HG03460 (cell line): ENCODE measurements around the gene ARL3.
"Not testable (repeated sequence)": the region's sequence is repeated elsewhere in the genome, so short reads cannot be mapped to it uniquely, and the experiment has no call there.

Experiments used
- ATAC-seq: cut with Tn5 transposase; IDR thresholded peaks from one replicate; pipeline ENCODE4 v1.9.1; 2021; ENCODE audit not compliant: unreplicated experiment

Gene ARL3

GRCh38 chr10:102738692-102739121, 24.5 kb upstream of the ARL3 start:
- no peak for ATAC-seq

DNA sequence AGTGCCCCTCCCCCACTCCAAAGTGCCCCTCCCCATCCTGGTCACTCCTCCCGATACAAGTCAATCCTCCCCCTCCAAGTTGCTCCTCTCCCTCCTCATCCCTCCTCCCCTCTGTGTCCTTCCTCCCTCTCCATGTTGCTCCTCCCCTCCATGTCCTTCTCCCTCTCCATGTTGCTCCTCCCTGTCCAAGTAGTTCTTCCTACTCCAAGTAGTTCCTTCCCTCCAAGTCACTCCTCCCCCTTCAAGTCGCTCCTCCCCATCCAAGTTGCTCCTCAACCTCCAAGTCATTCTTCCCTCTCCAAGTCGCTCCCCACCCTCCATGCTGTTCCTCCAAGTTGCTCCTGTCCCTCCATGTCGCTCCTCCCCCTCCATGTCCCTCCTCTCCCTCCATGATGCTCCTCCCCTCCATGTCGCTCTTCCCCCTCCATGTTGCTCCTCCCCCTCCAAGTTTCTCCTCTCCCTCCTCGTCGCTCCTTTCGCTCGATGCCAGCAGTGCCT, 20.9 kb upstream of the ARL3 start:
- ATAC-seq, result no peak

DNA sequence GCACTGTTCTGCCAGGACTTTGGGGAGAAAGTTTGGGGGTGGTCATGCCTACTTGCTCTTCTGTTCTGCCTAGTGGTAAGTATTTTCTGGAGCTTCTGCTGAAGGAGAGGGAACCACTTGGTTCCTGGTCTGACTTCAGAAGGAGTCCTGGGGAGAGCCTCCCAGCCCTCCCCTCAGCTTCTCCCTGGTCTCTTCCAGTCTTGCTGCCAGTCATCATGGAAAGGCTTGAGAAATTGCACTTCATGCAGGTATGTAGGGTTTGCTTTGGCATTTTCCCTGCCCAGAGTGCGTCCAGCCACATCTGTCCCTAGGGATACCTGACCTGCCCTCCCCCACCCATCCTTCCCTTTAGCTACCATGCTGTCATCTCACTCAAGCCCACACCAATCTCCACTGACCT, 18.5 kb upstream of the ARL3 start:
- no peak for ATAC-seq

DNA sequence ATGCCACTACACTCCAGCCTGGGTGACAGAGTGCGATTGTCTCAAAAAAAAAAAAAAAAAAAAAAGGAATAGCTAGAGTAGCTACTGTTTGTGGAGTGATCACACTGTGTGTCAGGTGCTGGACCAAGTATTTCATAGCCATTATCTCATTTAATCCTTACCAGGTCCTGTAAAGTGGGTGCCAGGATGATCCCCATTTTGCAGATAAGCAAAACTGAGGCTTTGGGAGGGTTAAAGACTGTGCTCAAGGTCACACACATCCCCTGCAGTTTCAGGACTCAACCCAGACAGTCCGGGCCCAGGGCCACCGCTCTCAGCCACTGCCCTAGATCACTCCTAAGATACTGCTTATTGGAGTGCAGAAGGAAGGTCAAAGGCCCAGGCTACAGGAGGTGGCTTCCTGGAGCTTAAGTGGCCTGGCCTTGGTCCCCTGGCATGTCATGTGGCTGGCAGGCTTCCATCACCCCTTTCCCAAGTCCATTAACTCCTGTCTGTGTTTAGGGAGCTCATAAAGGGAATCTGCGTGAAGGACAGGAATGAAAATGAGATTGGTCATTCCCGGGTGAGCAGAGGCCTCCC, 17.1 kb upstream of the ARL3 start:
- no peak for ATAC-seq

DNA sequence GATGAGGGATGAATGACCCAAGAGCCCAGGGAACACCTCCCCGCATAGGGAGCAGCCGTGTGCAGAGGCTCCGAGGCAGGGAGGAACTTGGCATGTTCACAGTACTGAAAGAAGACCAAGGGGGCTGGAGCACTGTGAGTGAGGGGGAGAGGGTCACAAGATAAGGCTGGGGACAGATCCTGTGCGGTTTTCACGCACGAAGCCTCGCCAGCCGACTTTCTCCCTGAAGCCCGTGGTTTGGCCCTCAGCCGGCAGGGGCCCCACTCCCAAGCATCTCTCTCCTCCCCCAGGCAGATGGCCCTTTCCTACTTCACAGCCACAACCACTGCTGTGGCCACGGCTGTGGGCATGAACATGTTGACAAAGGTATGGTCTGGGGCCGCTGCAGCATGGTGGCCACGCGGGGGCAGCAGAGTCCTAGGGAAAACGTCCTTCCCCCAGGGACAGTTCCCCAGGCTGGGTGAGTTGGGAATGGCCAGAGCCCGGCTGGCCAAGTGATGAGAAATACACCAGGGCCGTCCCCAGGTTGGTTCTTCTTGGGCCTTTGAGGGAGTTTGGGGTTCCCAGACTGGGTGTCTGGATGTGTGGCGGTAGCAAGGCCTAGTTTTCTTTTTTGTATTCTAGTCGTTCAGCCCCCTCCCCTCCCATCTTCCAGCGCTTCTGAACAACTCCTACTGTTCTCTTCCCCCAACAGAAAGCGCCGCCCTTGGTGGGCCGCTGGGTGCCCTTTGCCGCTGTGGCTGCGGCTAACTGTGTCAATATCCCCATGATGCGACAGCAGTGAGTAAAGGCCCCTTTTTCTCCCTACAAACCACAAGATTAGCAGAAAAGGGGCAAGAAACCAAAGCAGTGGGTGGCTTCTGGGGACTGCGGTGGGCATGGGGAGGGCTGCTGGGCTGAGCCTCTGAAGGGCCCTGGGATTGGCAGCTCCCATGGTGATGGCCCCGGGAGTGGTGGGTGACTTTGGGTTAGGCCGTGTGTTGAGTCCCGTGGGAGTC, 15.1 kb upstream of the ARL3 start:
- ATAC-seq, result no peak

DNA sequence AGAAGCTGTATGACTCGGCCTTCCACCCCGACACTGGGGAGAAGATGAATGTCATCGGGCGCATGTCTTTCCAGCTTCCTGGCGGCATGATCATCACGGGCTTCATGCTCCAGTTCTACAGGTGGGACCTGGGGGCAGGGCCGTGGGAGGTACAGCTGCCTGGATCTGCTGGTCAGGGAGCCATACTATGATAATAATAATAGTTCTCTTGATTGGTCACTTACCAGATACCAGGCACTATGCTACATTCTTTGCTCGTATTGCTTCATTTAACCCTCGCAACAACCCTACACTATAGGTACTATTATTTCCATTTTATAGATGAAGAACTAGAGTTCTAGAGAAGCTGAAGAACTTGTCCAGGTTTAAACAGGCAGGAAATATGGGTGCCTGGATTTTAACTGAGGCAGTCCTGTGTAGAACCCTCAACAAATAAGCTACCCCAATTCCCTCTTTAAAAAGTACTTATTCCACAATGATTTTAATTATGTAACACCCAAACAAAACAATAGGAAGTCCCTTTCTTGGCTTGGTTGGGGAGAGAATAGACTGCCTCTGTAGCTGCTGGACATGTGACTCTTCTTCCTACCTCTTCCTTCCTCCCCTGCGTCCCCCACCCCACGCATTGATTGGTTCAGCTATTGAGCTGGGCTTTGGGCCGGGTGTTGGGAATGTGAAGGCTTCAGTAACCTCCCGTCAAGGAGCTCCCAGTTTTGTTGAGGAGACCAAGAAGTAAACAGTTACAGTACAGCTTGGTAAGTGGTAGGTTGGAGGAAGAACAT, 13.0 kb upstream of the ARL3 start:
- no peak for ATAC-seq

GRCh38 chr10:102726274-102726673, 12.1 kb upstream of the ARL3 start:
- ATAC-seq, result no peak

GRCh38 chr10:102723989-102724388, 9.8 kb upstream of the ARL3 start:
- no peak for ATAC-seq

GRCh38 chr10:102721954-102722353, 7.8 kb upstream of the ARL3 start:
- ATAC-seq, result no peak

GRCh38 chr10:102720775-102721301, 6.6 kb upstream of the ARL3 start:
- ATAC-seq, result no peak

GRCh38 chr10:102720337-102720736, 6.1 kb upstream of the ARL3 start:
- ATAC-seq, result no peak

DNA sequence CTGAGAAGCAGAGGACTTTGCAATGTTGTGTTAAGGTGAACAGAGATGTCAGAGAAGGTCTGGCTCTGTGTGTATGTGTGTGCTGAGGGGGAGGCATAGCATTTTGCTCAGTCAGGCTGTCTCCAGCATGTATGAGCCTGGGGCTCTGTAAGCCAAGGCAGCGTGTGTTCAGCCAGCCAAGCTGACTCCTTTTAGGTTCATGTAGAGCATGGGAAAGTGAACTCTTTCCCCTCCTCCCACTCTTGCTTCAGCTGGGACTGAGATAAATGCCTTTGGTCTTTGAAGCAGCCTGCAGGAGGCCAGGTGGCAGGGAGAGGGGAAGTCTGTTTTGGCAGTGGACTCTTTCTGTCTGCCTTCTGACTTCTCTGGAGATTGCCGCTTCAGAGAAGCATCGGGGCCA, 4.0 kb upstream of the ARL3 start:
- ATAC-seq, result no peak

DNA sequence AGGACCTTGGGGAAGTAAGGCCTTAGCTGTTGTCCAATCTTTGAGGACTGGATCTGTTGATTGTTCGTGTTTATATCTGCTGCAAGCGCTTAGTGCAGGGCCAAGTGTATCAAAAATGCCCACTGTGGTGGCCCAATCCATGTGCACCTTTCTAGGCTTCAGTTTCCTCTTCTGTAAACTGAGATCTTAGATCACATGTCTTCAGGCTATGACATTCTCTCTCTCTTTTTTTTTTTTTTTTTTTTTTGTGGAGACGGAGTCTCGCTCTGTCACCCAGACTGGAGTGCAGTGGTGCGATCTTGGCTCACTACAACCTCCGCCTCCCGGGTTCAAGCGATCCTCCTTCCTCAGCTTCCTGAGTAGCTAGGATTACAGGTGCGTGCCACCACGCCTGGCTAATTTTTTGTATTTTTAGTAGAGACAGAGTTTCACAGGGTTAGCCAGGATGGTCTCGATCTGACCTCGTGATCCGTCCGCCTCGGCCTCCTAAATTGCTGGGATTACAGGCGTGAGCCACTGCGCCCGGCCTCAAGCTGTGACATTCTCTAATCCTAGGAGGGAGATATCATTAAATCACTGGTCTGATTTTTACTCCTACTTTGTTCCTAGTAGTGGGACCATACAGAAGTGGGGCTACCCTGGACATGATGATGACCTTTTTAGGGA, 2.8 kb upstream of the ARL3 start:
- ATAC-seq, result not testable (repeated sequence)

- ATAC-seq, result no peak
Observed at GRCh38 chr10:102715880-102716279, 1.7 kb upstream of the ARL3 start.

GRCh38 chr10:102714621-102715455, 641 bp upstream of the ARL3 start, which contains the start of gene SFXN2:
TSS of gene SFXN2 (plus strand) at chr10:102714636. CDS start at chr10:102726637, 12,001 bp downstream.
- ATAC-seq, result peak; percentile 19

GRCh38 chr10:102713539-102713813, 721 bp downstream of the ARL3 start:
- ATAC-seq, result peak; percentile 39

- no peak for ATAC-seq
Observed at GRCh38 chr10:102712843-102713538, 1.2 kb downstream of the ARL3 start.

- no peak for ATAC-seq
Observed at GRCh38 chr10:102712089-102712488, 2.1 kb downstream of the ARL3 start.

- ATAC-seq, result no peak
Observed at GRCh38 chr10:102710609-102711008, 3.6 kb downstream of the ARL3 start.
